ENCODE data around the gene UNC93B1.

- TF ChIP-seq CTCF (IDR thresholded peaks at IDR 0.05) (no peak), POLR2A (IDR thresholded peaks at IDR 0.05) (no peak), EP300 (IDR thresholded peaks at IDR 0.05) (no peak)
Measured at GRCh38 chr11:68033708-68034045, 29.8 kb upstream of the UNC93B1 start.
